GM21381 (cell line): Measurements from ENCODE around the gene CHID1.

Experiments used
- ATAC-seq: cut with Tn5 transposase; IDR thresholded peaks from one replicate; pipeline ENCODE4 v1.9.1; 2021; ENCODE audit warnings: mild to moderate bottlenecking, moderate library complexity; ENCODE audit not compliant: unreplicated experiment

The CHID1 gene

DNA sequence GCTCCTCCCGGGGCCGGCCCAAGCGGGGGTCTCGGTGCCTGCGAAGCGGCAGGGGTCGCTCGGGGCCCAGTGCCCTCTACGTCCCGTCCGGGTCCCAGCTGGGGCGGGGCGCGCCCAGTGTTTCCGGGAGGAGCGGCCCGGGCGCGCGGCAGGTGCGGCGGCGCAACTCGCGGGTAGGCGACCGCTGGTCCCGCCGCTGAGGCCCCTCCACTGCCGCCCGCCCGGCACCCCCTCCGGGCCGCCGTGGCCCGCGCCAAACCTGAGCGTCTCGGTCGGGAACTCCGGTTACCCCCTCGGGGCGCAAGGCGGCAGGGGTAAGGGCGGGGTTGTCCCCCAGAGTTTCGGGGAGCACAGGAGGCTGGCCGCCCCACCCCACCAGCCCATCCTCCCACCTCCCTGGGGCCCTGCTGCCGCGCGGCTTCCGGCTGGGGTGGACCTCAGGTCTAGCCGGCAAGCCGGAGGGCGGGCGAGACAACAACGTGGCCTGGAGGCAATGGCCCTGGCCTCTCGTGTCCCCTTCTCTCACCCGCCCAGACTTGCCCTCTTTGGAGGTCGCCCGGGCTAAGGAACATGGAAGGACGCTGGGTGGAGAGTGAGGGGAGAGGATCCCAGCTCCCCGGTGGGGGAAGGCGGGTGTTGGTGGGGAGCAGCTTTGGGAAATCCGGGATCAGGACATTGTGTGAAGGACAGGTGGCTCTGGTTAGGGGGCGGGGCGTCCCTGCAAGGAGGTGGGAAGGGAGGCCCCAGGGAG lies 83.3 kb downstream of the CHID1 start:
- ATAC-seq = peak; percentile 47

DNA sequence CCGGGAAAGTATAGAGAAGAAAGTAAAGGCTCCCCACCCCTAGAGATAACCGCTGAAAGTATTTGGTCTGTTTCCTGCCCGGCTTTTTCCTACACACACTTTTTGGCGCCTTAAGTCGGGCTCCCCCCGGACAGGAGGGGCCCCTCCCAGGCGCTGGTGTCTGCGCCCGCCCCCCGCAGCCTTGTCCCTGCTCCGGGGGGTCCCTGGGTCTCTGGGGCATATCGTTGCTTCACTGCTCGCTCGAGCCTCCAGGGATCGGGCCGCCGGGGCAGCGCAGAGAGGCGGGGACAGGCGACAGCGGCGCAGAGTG lies 83.8 kb downstream of the CHID1 start:
- ATAC-seq = peak; percentile 2

DNA sequence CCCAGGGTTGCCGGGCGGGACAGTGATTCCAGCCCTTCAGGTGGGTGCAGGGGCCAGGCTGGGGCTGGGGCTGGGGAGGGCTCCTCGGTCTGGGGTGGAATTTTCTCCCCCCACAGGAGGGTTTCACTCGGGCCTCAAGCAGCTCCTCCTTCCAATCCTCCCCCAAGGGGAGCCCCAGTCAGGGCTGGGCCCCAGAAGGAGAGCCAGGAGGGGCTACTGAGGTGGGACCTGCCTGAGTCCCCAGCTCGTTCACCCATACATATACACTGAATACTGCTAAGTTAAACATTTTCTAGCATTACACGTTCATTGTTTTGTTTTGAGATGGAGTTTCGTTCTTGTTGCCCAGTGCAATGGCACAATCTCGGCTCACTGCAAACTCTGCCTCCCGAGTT lies 84.4 kb downstream of the CHID1 start:
- ATAC-seq = no peak

DNA sequence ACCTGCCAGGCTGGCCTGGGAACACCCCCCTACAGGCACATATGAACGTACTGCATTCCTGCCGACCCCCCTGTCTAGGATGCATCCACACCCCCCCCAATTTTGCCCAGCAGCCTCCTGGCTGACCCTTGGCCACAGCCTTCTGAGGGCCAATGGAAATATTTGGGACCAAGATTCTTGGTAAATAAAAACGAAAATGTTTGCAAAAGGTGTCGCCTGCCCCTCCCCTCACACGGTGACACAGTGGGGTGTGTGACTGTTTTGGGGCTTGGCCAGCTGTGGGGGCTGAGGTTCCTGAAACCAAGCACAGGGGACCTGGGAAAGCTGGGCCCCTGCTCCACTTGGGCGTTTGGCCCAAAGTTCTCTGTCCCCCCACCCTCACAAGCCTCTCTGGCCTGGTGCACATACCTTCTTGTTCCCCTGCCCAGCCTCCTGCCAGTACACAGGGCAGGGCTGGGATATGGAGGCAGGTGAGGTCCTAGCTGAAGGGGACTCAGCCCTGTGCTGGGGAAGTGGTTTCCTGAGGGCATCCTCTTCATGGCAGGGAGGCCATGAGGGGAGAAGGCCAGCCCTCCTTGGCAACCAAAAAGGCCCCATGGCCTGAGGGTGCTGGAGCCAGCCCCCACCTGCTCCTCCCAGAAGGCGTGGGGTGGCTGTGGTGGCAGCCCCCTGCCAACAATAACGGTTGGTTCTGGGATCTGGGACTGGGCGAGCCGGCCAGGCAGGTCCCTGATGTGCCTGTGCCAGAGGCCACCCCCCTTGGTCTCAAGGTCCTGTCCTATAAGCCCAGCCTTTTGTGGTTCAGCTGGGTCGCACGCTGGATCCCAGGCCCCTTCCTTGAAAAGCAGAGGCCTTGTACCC lies 85.0 kb downstream of the CHID1 start:
- ATAC-seq = no peak

DNA sequence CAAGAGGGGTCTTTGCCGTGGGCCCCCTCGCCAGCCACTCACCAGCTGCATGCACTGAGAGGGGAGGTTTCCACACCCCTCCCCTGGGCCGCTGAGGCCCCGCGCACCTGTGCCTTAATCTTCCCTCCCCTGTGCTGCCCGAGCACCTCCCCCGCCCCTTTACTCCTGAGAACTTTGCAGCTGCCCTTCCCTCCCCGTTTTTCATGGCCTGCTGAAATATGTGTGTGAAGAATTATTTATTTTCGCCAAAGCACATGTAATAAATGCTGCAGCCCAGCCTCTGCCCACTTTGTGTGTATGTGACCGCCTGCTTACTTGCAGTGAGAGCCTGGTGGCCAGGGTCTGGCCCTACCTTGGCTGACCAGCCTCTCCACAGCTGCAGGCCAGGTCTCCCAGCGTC lies 85.7 kb downstream of the CHID1 start:
- ATAC-seq = no peak

- ATAC-seq = no peak
These were observed 86.2 kb downstream of the CHID1 start for GRCh38 chr11:824292-824880.

- ATAC-seq = no peak
These were observed 86.9 kb downstream of the CHID1 start for GRCh38 chr11:823441-824291.

GRCh38 chr11:821512-822371 lies 88.9 kb downstream of the CHID1 start:
- no peak for ATAC-seq

- no peak for ATAC-seq
These were observed 89.7 kb downstream of the CHID1 start for GRCh38 chr11:820655-821511.

DNA sequence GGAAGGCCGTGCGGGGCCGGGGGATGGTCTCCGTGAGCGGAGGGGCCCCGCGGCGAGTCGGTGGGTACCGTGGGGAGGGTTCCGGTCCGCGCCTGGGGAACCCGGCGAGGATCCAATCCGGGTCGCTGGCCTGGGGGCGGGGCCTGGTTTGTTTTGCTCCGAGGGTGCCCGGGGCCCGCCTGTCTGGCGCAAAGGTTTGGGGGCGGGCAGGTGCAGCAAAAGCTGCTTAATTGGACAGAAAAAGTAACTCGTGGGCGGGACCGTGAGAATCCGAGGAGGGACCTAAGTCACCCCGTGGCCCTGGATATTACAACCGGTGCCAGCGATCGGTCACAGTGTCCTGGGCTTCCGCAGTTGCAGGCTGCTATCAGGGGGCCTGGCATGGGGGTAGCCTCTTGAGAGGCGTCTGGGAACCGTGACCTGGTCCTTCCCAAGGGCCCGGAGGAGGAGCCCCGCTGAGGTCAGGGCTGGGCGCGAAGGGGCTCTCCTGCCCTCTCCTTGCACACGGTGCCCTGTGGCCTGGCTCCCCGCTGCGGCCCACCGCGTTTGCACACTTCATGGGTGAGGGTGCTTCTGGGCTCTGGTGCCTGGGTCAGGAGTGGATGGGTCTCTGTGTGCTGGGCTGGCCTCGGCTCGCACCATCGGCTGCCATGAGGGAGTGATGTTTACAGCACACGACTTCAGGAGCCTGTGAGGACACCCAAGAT lies 90.5 kb downstream of the CHID1 start:
- ATAC-seq = peak; percentile 64

DNA sequence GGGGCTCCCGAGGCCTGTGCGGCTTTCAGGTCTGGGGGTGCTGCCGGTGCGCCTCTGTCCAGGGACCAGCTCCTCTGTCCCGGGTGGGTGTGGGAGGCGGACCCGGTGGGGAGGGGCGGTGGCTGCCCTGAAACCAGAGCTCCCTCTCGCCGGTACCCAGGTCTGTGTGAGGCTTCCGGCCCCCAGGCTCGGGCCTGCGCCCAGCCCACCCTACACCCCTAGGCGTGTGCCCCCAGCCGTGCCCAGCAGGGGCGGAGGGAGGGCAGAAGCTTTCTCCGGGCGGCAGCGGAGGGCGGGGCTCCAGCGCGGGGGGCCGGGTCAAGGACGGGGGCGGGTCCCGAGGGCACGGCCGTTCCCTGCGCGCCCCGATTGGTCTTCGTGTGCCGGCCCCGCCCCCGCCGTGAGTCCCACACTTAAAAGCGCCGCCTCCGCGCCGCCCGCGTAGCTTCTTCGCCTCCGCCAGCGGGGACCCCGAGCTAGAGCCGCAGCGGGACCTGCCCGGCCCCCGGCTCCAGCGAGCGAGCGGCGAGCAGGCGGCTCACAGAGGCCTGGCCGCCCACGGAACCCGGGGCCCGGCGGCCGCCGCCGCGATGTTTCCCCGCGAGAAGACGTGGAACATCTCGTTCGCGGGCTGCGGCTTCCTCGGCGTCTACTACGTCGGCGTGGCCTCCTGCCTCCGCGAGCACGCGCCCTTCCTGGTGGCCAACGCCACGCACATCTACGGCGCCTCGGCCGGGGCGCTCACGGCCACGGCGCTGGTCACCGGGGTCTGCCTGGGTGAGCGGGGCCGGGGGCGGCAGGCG lies 91.3 kb downstream of the CHID1 start:
- peak; percentile 57 for ATAC-seq

DNA sequence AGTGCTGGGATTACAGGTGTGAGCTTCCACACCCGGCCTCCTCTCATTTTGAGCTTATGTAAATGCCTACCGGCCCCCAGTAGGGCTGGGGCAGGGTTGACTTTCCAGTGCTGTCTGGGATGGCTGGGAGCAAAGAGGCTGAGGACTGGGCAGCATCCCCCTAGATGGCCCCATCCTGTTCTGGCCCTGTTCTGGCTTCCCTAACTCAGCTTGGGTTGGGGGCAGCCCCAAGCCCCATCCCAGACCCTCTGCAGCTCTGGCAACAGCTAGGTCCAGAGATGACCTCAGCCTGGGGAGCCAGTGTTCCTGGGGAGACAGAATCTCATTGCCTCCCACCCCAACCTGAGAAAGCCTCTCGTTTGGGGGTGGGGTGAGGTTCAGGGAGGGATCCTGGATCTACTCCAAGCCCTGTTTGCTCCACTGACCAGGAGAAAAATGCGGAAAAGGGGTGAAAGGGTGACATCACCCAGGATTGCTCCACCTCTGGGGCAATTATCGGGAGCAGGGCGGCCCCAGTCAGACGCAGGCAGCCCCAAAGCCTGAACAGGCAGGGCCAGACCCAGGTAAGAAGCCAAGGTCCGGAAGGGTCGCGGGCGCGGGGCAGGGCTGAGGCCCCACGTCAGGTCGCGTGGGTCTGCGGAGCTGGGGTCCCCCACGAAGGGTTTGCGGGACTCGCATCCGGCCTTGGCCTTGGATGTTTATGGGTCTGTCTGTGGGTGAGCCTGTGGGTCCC lies 92.0 kb downstream of the CHID1 start, which contains the start of gene PNPLA2:
PNPLA2 (plus strand) TSS at position 519 of the 733 bp plus-strand sequence. CDS start 805 bp downstream, outside the sequence.
- ATAC-seq = no peak
